ENCODE results near the gene LMBRD2. TPM values are rescaled to one million over a fixed set of nuclear protein-coding genes. Genes with fewer than 3 reads are reported as not detected.

Gene LMBRD2
- total and polyA plus RNA-seq, 2 of the 8 experiments (the other 6 are each of a cell fraction or from before 2014, with no cell fraction given): 1.1 to 4.1 TPM

DNA sequence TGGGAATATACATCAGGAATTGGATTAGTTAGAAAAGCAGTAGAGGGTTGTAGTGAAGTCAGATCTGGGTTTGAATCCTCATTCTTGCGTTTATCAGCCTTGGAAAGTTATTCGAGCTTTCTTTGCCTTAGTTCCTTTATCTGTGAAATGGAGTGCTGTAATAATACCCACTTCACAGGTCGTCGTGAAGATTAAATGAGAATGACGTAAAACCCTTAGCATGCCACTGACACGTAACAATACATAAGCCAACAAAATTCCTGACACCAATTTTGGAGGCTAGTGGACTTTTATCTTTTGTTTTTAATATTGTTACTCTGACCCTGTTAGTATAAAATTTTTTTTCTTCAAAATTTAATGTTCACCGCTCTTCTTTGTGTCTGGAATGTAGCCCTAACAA is 3.6 kb upstream of the LMBRD2 start:
- POLR2A ChIA-PET (ENCODE audit: partially characterized antibody): no interaction called here
- Histone ChIP-seq H4K91ac (replicated peaks; ENCODE audit: insufficient read length, low read length) (no peak overlapping the region), H3K4me3 (ENCODE audit: extremely low read depth in 1 of 4, insufficient read depth in 2 of 4, low read depth in 3 of 4, low read length in 4 of 4) (no peak overlapping the region), H3K36me3 (ENCODE audit: control insufficient read depth in 2 of 4, insufficient read depth in 4 of 4, low read length in 3 of 4) (peaks cover 2 to 57% (median 26%) of the 10 kb centered on the region in 4 experiments; a peak in 7 of 8 replicates), H4K5ac (ENCODE audit: insufficient read length, low read depth, low read length) (no peak overlapping the region), H3K9ac (replicated peaks in 1 of 4; ENCODE audit: extremely low read depth in 1 of 4, low read depth in 3 of 4, low read length in 3 of 4) (no peak overlapping the region), H4K8ac (ENCODE audit: extremely low read depth, insufficient read depth, low read length) (no peak overlapping the region), H2BK12ac (ENCODE audit: low read depth, low read length) (no peak overlapping the region), H2BK20ac (ENCODE audit: low read length) (no peak overlapping the region), H2AK5ac (ENCODE audit: low read depth, low read length) (no peak overlapping the region), H3K9me3 (ENCODE audit: insufficient read depth in 2 of 2, low read depth in 1 of 2, low read length in 1 of 2) (no peaks in the 10 kb centered on the region), H3K4me1 (replicated peaks in 1 of 4; ENCODE audit: control insufficient read depth in 3 of 4, insufficient read depth in 4 of 4, low read length in 3 of 4) (peaks cover 0 to 5% (median 2%) of the 10 kb centered on the region in 4 experiments; a peak in 3 of 7 replicates), H3K56ac (replicated peaks; ENCODE audit: insufficient read length, low read depth, low read length) (no peak overlapping the region), H3K14ac (ENCODE audit: insufficient read length) (no peak overlapping the region), H2AFZ (ENCODE audit: low read length) (no peak overlapping the region), H3K4ac (replicated peaks; ENCODE audit: insufficient read length, low read depth, low read length) (no peak overlapping the region), H2BK15ac (ENCODE audit: low read length) (no peak overlapping the region), H3K27me3 (replicated peaks in 1 of 4; ENCODE audit: control insufficient read depth in 3 of 4, extremely low read depth in 1 of 4, insufficient read depth in 3 of 4, low read length in 3 of 4) (no peaks in the 10 kb centered on the region), H3K79me1 (ENCODE audit: low read depth, low read length) (no peaks in the 10 kb centered on the region), H3K18ac (ENCODE audit: extremely low read depth, low read length) (no peak overlapping the region), H3K79me2 (ENCODE audit: control insufficient read depth in 1 of 2, insufficient read depth in 2 of 2, low read length in 2 of 2) (peaks cover 0 to 43% of the 10 kb centered on the region in 2 experiments; a peak in 3 of 4 replicates), H2BK120ac (replicated peaks; ENCODE audit: low read depth, low read length) (no peak overlapping the region), H4K20me1 (replicated peaks in 1 of 2; ENCODE audit: control insufficient read depth in 1 of 2, insufficient read depth in 2 of 2, low read length in 2 of 2) (peaks cover 0 to 1% of the 10 kb centered on the region in 2 experiments), H3K23ac (ENCODE audit: insufficient read length) (no peak overlapping the region), H3K4me2 (ENCODE audit: insufficient read depth in 1 of 2, low read depth in 2 of 2, low read length in 2 of 2) (no peak overlapping the region), H2BK5ac (ENCODE audit: low read depth, low read length) (no peak overlapping the region), H3K23me2 (ENCODE audit: low read depth, low read length) (peaks cover 12% of the 10 kb centered on the region; the same call in 1 of the 2 replicates), H3K27ac (ENCODE audit: low read depth, low read length) (no peak overlapping the region)
- 97% methylated on average over 7 of the region's 7 CpGs; no CpG with 5 or more reads in 1 of the 2 experiments for WGBS, 2 experiments (ENCODE audit: extremely low coverage in 1 of 2, insufficient coverage in 1 of 2, insufficient read length in 1 of 2, insufficient replicate concordance in 2 of 2, low coverage in 1 of 2, low lambda C conversion rate in 2 of 2, missing lambda C conversion rate in 1 of 2)
- DNase-seq (ENCODE audit: low read depth in 1 of 2, low spot score in 2 of 2) (no peak), FAIRE-seq (no peak)
- CTCF ChIA-PET (ENCODE audit: partially characterized antibody): interaction anchor here (0.9 to 1.6 kb wide), 2 partner anchors 10 to 86 kb away, joined by 3 to 4 read pairs; partner anchors contain the start of gene NADK2
- no peak for TF ChIP-seq GTF2F1 (IDR thresholded peaks at IDR 0.05; ENCODE audit: borderline replicate concordance, low read depth, low read length)
- TF ChIP-seq POLR2A (IDR thresholded peaks at IDR 0.05; ENCODE audit: control extremely low read depth in 1 of 2, low read depth in 2 of 2, low read length in 2 of 2): no peak
- TF ChIP-seq, protein P1, sequence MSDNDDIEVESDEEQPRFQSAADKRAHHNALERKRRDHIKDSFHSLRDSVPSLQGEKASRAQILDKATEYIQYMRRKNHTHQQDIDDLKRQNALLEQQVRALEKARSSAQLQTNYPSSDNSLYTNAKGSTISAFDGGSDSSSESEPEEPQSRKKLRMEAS (IDR thresholded peaks at IDR 0.05): no peak
- TF ChIP-seq CHD2 (IDR thresholded peaks at IDR 0.05; ENCODE audit: low read length): no peak
- no peak for TF ChIP-seq HDAC6 (IDR thresholded peaks at IDR 0.05; ENCODE audit: low read depth, low read length)
- TF ChIP-seq, protein P2, sequence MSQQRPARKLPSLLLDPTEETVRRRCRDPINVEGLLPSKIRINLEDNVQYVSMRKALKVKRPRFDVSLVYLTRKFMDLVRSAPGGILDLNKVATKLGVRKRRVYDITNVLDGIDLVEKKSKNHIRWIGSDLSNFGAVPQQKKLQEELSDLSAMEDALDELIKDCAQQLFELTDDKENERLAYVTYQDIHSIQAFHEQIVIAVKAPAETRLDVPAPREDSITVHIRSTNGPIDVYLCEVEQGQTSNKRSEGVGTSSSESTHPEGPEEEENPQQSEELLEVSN (IDR thresholded peaks at IDR 0.05): no peak
- no peak for TF ChIP-seq JUN (IDR thresholded peaks at IDR 0.05; ENCODE audit: low read depth, low read length)
- no peak for TF ChIP-seq POU5F1 (IDR thresholded peaks at IDR 0.05; ENCODE audit: low read depth, low read length)
- TF ChIP-seq EZH2 (IDR thresholded peaks at IDR 0.05; ENCODE audit: low read depth, low read length, severe bottlenecking): no peak
- TF ChIP-seq SP4 (IDR thresholded peaks at IDR 0.05; ENCODE audit: low read length): no peak
- no peak for TF ChIP-seq EP300 (IDR thresholded peaks at IDR 0.05; ENCODE audit: borderline replicate concordance in 1 of 2, low read depth in 2 of 2, low read length in 2 of 2)

Data from H1 (cell line).